GM12878 (cell line): Measurements from ENCODE around the gene SLC18A3. TPM values are rescaled to one million over a fixed set of nuclear protein-coding genes. Genes with fewer than 3 reads are reported as not detected.

Experiments used
- ATAC-seq: fragments of 200-7000 bp; cut with Tn5 transposase; 3 replicates; pipeline ENCODE4 v1.9.1; 2020; ENCODE audit warnings: mild to moderate bottlenecking, moderate library complexity
- BruUV-seq: library from RNA; stranded (reverse); fragments of 400-500 nt; replicated peaks from 2 replicates; lab custom pipeline; 2021; lab: Mats Ljungman, UMichigan
- CTCF ChIA-PET: fragments of 300-600 bp; sonication (Branson Sonifier 250); formaldehyde crosslinking; extraction: SDS; loops from one replicate; lab custom pipeline; 2021; ENCODE audit warnings: inconsistent platforms; lab: Yijun Ruan, JAX
- POLR2A ChIA-PET: fragments of 350-600 bp; formaldehyde crosslinking; extraction: SDS; loops from one replicate; lab custom pipeline; 2021; ENCODE audit warnings: inconsistent platforms; lab: Charles Lee
- RAD21 ChIA-PET: fragments of 300-600 bp; sonication (Branson Sonifier 250); formaldehyde crosslinking; loops from one replicate; lab custom pipeline; 2023; ENCODE audit warnings: antibody characterized with exemption; ENCODE audit not compliant: unreplicated experiment; lab: Charles Lee
- SMC1A ChIA-PET: fragments of 300-600 bp; sonication (Branson Sonifier 250); formaldehyde crosslinking; loops from one replicate; lab custom pipeline; 2023; ENCODE audit not compliant: unreplicated experiment, uncharacterized antibody; lab: Charles Lee
- DNase-seq: peaks from one replicate; pipeline ENCODE4 v3.0.0-alpha.2; 2011; ENCODE audit warnings: low read depth, low spot score
- FAIRE-seq: peaks from 3 replicates; lab custom pipeline; 2011; peaks lifted over from hg19 to GRCh38; lab: Jason Lieb, UNC
- H2AFZ ChIP-seq: 2 replicates; pipeline ENCODE4 v1.6.0; 2011; ENCODE audit warnings: low read depth, low read length, control low read depth; ENCODE audit not compliant: control insufficient read depth
- H3K27ac ChIP-seq: 2 replicates; pipeline ENCODE4 v1.5.1; 2011; ENCODE audit warnings: control low read depth; ENCODE audit not compliant: control insufficient read depth, insufficient read depth
- H3K27me3 ChIP-seq, 2 experiments: replicated peaks in 1 of 2; 2 replicates each; pipeline versions ENCODE4 v1.6.0 to v1.6.1; 2011; ENCODE audit warnings: low read length in 1 of 2; ENCODE audit not compliant: control insufficient read depth in 2 of 2, insufficient read depth in 2 of 2
- H3K36me3 ChIP-seq, 2 experiments: 2 replicates each; pipeline ENCODE4 v1.5.1; 2011; ENCODE audit warnings: low read length in 1 of 2; ENCODE audit not compliant: control insufficient read depth in 2 of 2, insufficient read depth in 2 of 2
- H3K4me1 ChIP-seq: 2 replicates; pipeline ENCODE4 v1.6.1; 2011; ENCODE audit warnings: mild to moderate bottlenecking, low read length, moderate library complexity, mixed read lengths; ENCODE audit not compliant: control insufficient read depth, insufficient read depth
- H3K4me2 ChIP-seq: 2 replicates; pipeline ENCODE4 v1.6.0; 2011; ENCODE audit warnings: control low read depth; ENCODE audit not compliant: control insufficient read depth, insufficient read depth
- H3K4me3 ChIP-seq: fragments of 200-600 bp; sonication (generic); 2 replicates; pipeline ENCODE4 v1.5.1; 2016
- H3K79me2 ChIP-seq: 2 replicates; pipeline ENCODE4 v1.6.0; 2011; ENCODE audit warnings: low read length; ENCODE audit not compliant: control insufficient read depth, insufficient read depth
- H3K9ac ChIP-seq: 2 replicates; pipeline ENCODE4 v1.8.0; 2011; ENCODE audit warnings: low read length, control low read depth, mixed read lengths; ENCODE audit not compliant: control insufficient read depth, insufficient read depth
- H3K9me3 ChIP-seq: replicated peaks from 3 replicates; pipeline ENCODE4 v1.5.1; 2011; ENCODE audit warnings: mild to moderate bottlenecking, low read length; ENCODE audit not compliant: control insufficient read depth, insufficient read depth
- H4K20me1 ChIP-seq: 2 replicates; pipeline ENCODE4 v1.6.0; 2011; ENCODE audit not compliant: control insufficient read depth, insufficient read depth
- CHD1 ChIP-seq: IDR thresholded peaks from 2 replicates; pipeline ENCODE4 v1.6.1; 2012; ENCODE audit warnings: low read depth, low read length, improper control_type of control experiment
- EP300 ChIP-seq, 2 experiments: fragments of 150-350 bp in 1 of 2; IDR thresholded peaks; 2 replicates each; pipeline ENCODE4 v1.6.1; 2011 to 2012; ENCODE audit warnings: low read depth in 2 of 2, low read length in 2 of 2, borderline replicate concordance in 1 of 2, improper control_type of control experiment in 1 of 2, inconsistent platforms in 1 of 2; ENCODE audit not compliant: control insufficient read depth in 1 of 2
- ETV6 ChIP-seq, 2 experiments: fragments of 450-650 bp in 1 of 2; IDR thresholded peaks in 1 of 2; conservative IDR thresholded peaks in 1 of 2; 2 replicates each; pipeline ENCODE4 v1.6.1; 2014; ENCODE audit warnings: antibody characterized with exemption in 1 of 2, borderline replicate concordance in 1 of 2, low read depth in 1 of 2, mild to moderate bottlenecking in 1 of 2, moderate library complexity in 1 of 2
- NR2C2 ChIP-seq: IDR thresholded peaks from 2 replicates; pipeline ENCODE4 v1.6.1; 2011; ENCODE audit warnings: borderline replicate concordance, low read depth; ENCODE audit not compliant: control insufficient read depth, insufficient read length
- SIN3A ChIP-seq: IDR thresholded peaks from 2 replicates; pipeline ENCODE4 v1.6.1; 2012; ENCODE audit warnings: low read depth, low read length, improper control_type of control experiment
- SPI1 ChIP-seq: IDR thresholded peaks from 2 replicates; pipeline ENCODE4 v1.6.1; 2011; ENCODE audit warnings: low read depth, mild to moderate bottlenecking, low read length, moderate library complexity, borderline replicate concordance; ENCODE audit not compliant: insufficient read depth
- SUPT20H ChIP-seq: IDR thresholded peaks from 2 replicates; pipeline ENCODE4 v1.6.1; 2011; ENCODE audit warnings: low read depth, mild to moderate bottlenecking, low read length, moderate library complexity, borderline replicate concordance; ENCODE audit not compliant: control insufficient read depth
- TCF7 ChIP-seq: IDR thresholded peaks from 2 replicates; pipeline ENCODE4 v1.6.1; 2014; ENCODE audit warnings: antibody characterized with exemption, borderline replicate concordance
- WGBS: methylation state at CpG from one replicate; pipeline ENCODE4 v1.1.6; 2016; ENCODE audit warnings: low lambda C conversion rate; ENCODE audit not compliant: insufficient replicate concordance, insufficient coverage; ENCODE audit errors: missing lambda C conversion rate; 5-methylcytosine and 5-hydroxymethylcytosine counted together
- in situ Hi-C: fragments of 300-500 bp; cut with MboI; formaldehyde crosslinking; loops from 9 replicates; pipeline ENCODE4 v1.14.3; 2018; ENCODE audit warnings: mixed read lengths
- intact Hi-C: fragments of 100-400 bp; cut with micrococcal nuclease; formaldehyde crosslinking; loops from one replicate; pipeline ENCODE4 v1.14.2; 2022; ENCODE audit not compliant: unreplicated experiment
- polyA plus RNA-seq, 11 experiments: library from polyadenylated mRNA; depleted of rRNA in 4 of 11; unstranded in 6 of 11; stranded (reverse) in 5 of 11; fragments of >200 nt; fragmentation: Nextera tagmentation in 4 of 11; fragmentation: Illumina TruSeq in 1 of 11; extraction: Ambion mirVana in 4 of 11; extraction: Trizol in 1 of 11; gene quantifications; 1 replicate in 1 of 11; 2 replicates in 10 of 11; pipeline versions ENCODE4 v1.2.1 to v1.2.3, GENCODE V29; 2011 to 2016; ENCODE audit warnings: inconsistent platforms in 2 of 11, missing spikeins in 2 of 11, low read depth in 1 of 11
- total RNA-seq, 4 experiments: library from RNA; depleted of rRNA in 3 of 4; stranded (reverse); fragments of >200 nt in 3 of 4; fragmentation: Illumina TruSeq in 1 of 4; extraction: Trizol in 1 of 4; gene quantifications; 2 replicates each; pipeline versions ENCODE4 v1.2.1 to v1.2.3, GENCODE V29; 2013 to 2021
- TF ChIP-seq, protein P1 (sequence below): fragments of 450-650 bp; IDR thresholded peaks from 2 replicates; pipeline ENCODE4 v1.6.1; 2017; ENCODE audit warnings: mild to moderate bottlenecking, moderate library complexity
- TF ChIP-seq, protein P2 (sequence below): IDR thresholded peaks from 2 replicates; pipeline ENCODE4 v1.6.1; 2011; ENCODE audit warnings: low read depth, mild to moderate bottlenecking, low read length, moderate library complexity, borderline replicate concordance; ENCODE audit errors: extremely low read depth
- TF ChIP-seq, protein P3 (sequence below): IDR thresholded peaks from 2 replicates; pipeline ENCODE4 v1.6.1; 2012; ENCODE audit warnings: low read depth, low read length, improper control_type of control experiment

The SLC18A3 gene
- total and polyA plus RNA-seq, 10 of the 15 experiments (the other 5 are each of a cell fraction or from before 2014, with no cell fraction given): not detected

DNA sequence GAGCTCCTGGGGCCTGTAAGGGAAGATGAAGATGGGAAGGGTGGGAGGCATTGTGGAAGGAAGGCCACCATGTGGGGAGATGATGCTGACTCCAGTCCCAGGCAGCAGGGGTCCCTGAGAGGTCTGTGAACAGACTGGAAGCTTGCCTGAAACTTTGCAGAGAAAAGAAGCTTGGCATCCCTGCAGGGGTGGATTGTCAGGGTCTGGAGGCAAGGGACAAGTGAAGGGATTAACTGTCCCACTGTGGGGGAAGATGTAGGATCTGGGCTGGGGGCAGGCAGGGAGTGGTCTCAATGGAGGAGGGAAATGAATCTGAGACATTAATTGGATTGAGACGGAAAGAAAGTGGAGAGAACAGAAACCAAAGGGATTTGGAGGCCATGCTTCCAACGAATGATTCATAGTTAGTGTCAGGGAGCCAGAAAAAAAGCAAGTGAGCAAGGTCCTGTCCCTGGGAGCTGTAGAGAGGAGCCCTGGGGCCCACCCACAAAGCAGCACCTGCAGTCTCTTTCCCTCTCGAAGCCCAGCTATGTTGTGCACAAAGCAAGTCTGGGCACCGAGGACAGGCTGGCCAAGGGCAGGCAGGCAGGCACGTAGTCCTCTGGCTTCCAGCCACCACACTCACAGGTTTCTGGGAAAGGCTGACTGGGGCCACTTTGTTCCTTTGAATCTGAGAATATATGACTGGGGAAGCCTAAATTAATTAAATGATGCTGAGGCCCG, 4.7 kb upstream of the SLC18A3 start:
- no peaks in the 10 kb centered on the region for H3K36me3 ChIP-seq
- H3K4me2 ChIP-seq: no peak overlapping the region
- H3K4me3 ChIP-seq: no peak overlapping the region
- DNase-seq (no peak), ATAC-seq (no peak), FAIRE-seq (no peak)
- H2AFZ ChIP-seq: no peak overlapping the region
- ChIA-PET RAD21 (interaction anchor here (1.0 kb wide), 1 partner anchor 10 kb away, joined by 3 read pairs; no protein-coding TSS in a partner anchor), SMC1A (no interaction called here), CTCF (interaction anchor here (1.7 to 2.2 kb wide), 2 partner anchors 10 to 12 kb away, joined by 5 to 10 read pairs; no protein-coding TSS in a partner anchor), POLR2A (no interaction called here)
- H3K79me2 ChIP-seq: no peaks in the 10 kb centered on the region
- no peaks in the 10 kb centered on the region for H4K20me1 ChIP-seq
- BruUV-seq: no TSS peak
- 9% methylated on average over 6 of the region's 6 CpGs for WGBS
- intact Hi-C loops: no loop called here
- peaks cover 2 to 7% of the 10 kb centered on the region in 2 experiments for H3K27me3 ChIP-seq
- no peak for TF ChIP-seq SIN3A
- no peak for TF ChIP-seq EP300 (IDR thresholded peaks at IDR 0.05; ENCODE audit: borderline replicate concordance in 1 of 2, control insufficient read depth in 1 of 2, low read depth in 2 of 2, low read length in 2 of 2)
- TF ChIP-seq, protein P1, sequence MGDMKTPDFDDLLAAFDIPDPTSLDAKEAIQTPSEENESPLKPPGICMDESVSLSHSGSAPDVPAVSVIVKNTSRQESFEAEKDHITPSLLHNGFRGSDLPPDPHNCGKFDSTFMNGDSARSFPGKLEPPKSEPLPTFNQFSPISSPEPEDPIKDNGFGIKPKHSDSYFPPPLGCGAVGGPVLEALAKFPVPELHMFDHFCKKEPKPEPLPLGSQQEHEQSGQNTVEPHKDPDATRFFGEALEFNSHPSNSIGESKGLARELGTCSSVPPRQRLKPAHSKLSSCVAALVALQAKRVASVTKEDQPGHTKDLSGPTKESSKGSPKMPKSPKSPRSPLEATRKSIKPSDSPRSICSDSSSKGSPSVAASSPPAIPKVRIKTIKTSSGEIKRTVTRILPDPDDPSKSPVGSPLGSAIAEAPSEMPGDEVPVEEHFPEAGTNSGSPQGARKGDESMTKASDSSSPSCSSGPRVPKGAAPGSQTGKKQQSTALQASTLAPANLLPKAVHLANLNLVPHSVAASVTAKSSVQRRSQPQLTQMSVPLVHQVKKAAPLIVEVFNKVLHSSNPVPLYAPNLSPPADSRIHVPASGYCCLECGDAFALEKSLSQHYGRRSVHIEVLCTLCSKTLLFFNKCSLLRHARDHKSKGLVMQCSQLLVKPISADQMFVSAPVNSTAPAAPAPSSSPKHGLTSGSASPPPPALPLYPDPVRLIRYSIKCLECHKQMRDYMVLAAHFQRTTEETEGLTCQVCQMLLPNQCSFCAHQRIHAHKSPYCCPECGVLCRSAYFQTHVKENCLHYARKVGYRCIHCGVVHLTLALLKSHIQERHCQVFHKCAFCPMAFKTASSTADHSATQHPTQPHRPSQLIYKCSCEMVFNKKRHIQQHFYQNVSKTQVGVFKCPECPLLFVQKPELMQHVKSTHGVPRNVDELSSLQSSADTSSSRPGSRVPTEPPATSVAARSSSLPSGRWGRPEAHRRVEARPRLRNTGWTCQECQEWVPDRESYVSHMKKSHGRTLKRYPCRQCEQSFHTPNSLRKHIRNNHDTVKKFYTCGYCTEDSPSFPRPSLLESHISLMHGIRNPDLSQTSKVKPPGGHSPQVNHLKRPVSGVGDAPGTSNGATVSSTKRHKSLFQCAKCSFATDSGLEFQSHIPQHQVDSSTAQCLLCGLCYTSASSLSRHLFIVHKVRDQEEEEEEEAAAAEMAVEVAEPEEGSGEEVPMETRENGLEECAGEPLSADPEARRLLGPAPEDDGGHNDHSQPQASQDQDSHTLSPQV: no peak
- TF ChIP-seq SUPT20H: no peak
- TF ChIP-seq CHD1: no peak
- no peak for TF ChIP-seq TCF7
- TF ChIP-seq, protein P2, sequence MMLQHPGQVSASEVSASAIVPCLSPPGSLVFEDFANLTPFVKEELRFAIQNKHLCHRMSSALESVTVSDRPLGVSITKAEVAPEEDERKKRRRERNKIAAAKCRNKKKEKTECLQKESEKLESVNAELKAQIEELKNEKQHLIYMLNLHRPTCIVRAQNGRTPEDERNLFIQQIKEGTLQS: no peak
- no peak for TF ChIP-seq SPI1
- no peak for TF ChIP-seq NR2C2
- no peak for TF ChIP-seq ETV6 (conservative IDR thresholded peaks at IDR 0.05 in 1 of 2, IDR thresholded peaks at IDR 0.05 in 1 of 2; ENCODE audit: borderline replicate concordance in 1 of 2, low read depth in 1 of 2)
- TF ChIP-seq, protein P3, sequence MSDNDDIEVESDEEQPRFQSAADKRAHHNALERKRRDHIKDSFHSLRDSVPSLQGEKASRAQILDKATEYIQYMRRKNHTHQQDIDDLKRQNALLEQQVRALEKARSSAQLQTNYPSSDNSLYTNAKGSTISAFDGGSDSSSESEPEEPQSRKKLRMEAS: no peak
- in situ Hi-C loops: no loop called here
- no peaks in the 10 kb centered on the region for H3K4me1 ChIP-seq
- no peak overlapping the region for H3K9ac ChIP-seq
- H3K27ac ChIP-seq: no peak overlapping the region
- H3K9me3 ChIP-seq: no peaks in the 10 kb centered on the region; the same call in 2 of the 3 replicates
